ENCODE data around the gene NYNRIN. TPM values are rescaled to one million over a fixed set of nuclear protein-coding genes. Genes with fewer than 3 reads are reported as not detected.

NYNRIN gene
- total RNA-seq, 1 donor from 2014 or later = 39.6 TPM

DNA sequence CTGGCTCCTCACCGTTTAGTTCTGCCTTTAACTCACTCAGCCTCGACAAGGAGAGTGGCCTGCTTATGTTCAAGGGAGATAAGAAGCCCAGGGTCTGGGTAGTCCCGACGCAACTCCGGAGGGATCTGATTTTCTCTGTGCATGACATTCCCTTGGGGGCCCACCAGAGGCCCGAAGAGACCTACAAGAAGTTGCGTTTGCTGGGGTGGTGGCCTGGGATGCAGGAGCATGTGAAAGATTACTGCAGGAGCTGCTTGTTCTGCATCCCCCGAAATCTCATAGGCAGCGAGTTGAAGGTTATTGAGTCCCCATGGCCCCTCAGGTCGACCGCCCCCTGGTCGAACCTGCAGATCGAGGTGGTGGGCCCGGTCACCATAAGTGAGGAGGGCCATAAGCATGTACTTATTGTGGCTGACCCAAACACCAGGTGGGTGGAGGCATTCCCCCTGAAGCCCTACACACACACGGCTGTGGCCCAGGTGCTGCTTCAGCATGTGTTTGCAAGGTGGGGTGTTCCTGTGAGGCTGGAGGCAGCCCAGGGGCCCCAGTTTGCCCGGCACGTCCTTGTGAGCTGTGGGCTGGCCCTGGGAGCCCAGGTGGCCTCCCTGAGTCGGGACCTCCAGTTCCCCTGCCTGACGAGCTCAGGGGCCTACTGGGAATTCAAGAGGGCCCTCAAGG lies 17.6 kb downstream of the NYNRIN start:
- TF ChIP-seq, protein P1, sequence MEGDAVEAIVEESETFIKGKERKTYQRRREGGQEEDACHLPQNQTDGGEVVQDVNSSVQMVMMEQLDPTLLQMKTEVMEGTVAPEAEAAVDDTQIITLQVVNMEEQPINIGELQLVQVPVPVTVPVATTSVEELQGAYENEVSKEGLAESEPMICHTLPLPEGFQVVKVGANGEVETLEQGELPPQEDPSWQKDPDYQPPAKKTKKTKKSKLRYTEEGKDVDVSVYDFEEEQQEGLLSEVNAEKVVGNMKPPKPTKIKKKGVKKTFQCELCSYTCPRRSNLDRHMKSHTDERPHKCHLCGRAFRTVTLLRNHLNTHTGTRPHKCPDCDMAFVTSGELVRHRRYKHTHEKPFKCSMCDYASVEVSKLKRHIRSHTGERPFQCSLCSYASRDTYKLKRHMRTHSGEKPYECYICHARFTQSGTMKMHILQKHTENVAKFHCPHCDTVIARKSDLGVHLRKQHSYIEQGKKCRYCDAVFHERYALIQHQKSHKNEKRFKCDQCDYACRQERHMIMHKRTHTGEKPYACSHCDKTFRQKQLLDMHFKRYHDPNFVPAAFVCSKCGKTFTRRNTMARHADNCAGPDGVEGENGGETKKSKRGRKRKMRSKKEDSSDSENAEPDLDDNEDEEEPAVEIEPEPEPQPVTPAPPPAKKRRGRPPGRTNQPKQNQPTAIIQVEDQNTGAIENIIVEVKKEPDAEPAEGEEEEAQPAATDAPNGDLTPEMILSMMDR (IDR thresholded peaks at IDR 0.05) = no peak
- Mint-ChIP-seq H3K4me3 (ENCODE audit: unreplicated experiment) (no peak overlapping the region), H3K4me1 (ENCODE audit: unreplicated experiment) (no peaks in the 10 kb centered on the region), H3K27me3 (ENCODE audit: unreplicated experiment) (peaks cover 6% of the 10 kb centered on the region), H3K36me3 (ENCODE audit: unreplicated experiment) (peaks cover 22% of the 10 kb centered on the region), H3K27ac (ENCODE audit: unreplicated experiment) (no peak overlapping the region), H3K9me3 (ENCODE audit: unreplicated experiment) (no peaks in the 10 kb centered on the region)
- DNase-seq (ENCODE audit: extremely low spot score, unreplicated experiment) = no peak

DNA sequence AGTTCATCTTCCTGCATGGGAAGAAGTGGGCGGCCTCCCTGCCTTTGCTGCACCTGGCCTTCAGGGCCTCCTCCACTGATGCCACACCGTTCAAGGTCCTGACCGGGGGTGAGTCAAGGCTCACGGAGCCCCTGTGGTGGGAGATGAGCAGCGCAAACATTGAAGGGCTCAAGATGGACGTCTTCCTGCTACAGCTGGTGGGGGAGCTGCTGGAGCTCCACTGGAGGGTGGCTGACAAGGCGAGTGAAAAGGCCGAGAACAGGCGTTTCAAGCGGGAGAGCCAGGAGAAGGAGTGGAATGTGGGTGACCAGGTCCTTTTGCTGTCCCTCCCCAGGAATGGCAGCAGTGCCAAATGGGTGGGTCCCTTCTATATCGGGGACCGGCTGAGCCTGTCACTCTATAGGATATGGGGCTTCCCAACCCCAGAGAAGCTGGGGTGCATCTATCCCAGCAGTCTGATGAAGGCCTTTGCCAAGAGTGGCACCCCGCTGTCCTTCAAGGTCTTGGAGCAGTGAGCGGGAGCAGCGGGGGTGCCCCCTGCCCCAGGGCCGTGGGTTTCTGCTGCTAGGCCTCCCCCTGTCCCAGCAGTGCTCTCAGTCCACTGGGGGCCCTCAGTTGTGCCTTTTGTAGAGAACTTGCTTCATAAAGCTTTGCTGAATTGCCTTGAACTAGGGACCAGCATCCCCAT lies 18.3 kb downstream of the NYNRIN start:
- H3K4me3 Mint-ChIP-seq (ENCODE audit: unreplicated experiment) = no peak overlapping the region
- no peak for DNase-seq (ENCODE audit: extremely low spot score, unreplicated experiment)

DNA sequence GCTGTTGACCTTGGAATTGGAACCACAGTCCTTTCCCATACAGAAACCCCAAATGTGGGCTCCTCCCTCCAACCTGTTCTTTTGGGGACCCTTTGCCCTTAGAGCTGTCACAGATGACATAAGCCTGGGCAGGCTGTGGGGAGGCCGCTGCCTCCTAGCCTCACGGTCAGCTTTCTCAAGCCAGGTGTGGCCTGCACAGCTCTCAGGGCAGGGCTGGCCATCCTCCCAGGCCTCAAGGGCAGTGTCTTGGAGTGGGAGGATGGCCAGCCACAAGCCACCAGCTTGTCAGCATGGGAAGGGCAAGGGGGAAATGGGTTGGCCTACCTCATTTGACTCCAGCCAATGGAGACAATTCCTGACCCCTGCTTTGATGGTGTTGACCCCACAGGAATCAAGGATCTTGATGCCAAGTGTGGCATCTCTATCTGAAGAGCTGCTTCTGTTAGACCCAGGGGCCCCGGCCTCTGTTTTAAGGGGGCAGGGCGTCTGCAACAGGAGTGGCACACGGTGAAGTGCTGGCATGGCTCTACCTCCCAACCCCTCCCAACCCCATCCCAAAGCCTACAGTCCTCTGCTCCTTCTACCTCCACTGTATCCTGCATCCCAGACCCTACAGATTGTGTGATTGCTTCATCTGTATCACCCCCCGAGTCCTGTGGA lies 19.2 kb downstream of the NYNRIN start:
- H3K27me3 Mint-ChIP-seq (ENCODE audit: unreplicated experiment) = peaks cover 6% of the 10 kb centered on the region
- no peaks in the 10 kb centered on the region for H3K4me1 Mint-ChIP-seq (ENCODE audit: unreplicated experiment)
- H3K36me3 Mint-ChIP-seq (ENCODE audit: unreplicated experiment) = peaks cover 17% of the 10 kb centered on the region
- no peak overlapping the region for H3K27ac Mint-ChIP-seq (ENCODE audit: unreplicated experiment)
- TF ChIP-seq, protein P1 (IDR thresholded peaks at IDR 0.05) = no peak
- no peaks in the 10 kb centered on the region for H3K9me3 Mint-ChIP-seq (ENCODE audit: unreplicated experiment)
- H3K4me3 Mint-ChIP-seq (ENCODE audit: unreplicated experiment) = no peak overlapping the region
- no peak for DNase-seq (ENCODE audit: extremely low spot score, unreplicated experiment)

More for the DNA sequence above, 18.3 kb downstream of the NYNRIN start:
- no peaks in the 10 kb centered on the region for H3K4me1 Mint-ChIP-seq (ENCODE audit: unreplicated experiment)
- no peaks in the 10 kb centered on the region for H3K9me3 Mint-ChIP-seq (ENCODE audit: unreplicated experiment)
- peaks cover 6% of the 10 kb centered on the region for H3K27me3 Mint-ChIP-seq (ENCODE audit: unreplicated experiment)
- no peak overlapping the region for H3K27ac Mint-ChIP-seq (ENCODE audit: unreplicated experiment)
- peaks cover 22% of the 10 kb centered on the region for H3K36me3 Mint-ChIP-seq (ENCODE audit: unreplicated experiment)
- TF ChIP-seq, protein P1 (IDR thresholded peaks at IDR 0.05) = no peak

DNA sequence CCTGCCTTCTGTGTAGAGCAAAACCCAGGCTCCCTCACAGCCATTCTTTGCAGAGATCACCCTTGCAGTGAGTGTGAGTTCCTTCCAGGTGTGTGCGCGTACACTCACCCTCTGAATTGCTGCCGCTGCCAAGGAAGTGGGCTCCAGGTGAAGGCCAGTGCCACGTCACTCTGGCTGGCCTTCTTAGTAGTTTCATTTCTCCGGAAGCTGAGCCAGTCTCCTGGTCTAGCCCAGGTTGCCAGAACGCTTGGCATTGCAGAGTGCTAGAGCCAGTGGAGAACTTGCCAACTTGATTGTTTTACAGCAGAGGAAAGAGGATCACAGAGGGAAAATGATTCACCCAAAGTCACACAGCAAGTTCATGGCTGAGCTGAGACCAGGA lies 19.7 kb downstream of the NYNRIN start:
- DNase-seq (ENCODE audit: extremely low spot score, unreplicated experiment) = no peak
- Mint-ChIP-seq H3K36me3 (ENCODE audit: unreplicated experiment) (peaks cover 17% of the 10 kb centered on the region), H3K27ac (ENCODE audit: unreplicated experiment) (no peak overlapping the region), H3K4me3 (ENCODE audit: unreplicated experiment) (no peak overlapping the region), H3K4me1 (ENCODE audit: unreplicated experiment) (no peaks in the 10 kb centered on the region), H3K9me3 (ENCODE audit: unreplicated experiment) (no peaks in the 10 kb centered on the region), H3K27me3 (ENCODE audit: unreplicated experiment) (peaks cover 6% of the 10 kb centered on the region)
- TF ChIP-seq, protein P1 (IDR thresholded peaks at IDR 0.05) = no peak

DNA sequence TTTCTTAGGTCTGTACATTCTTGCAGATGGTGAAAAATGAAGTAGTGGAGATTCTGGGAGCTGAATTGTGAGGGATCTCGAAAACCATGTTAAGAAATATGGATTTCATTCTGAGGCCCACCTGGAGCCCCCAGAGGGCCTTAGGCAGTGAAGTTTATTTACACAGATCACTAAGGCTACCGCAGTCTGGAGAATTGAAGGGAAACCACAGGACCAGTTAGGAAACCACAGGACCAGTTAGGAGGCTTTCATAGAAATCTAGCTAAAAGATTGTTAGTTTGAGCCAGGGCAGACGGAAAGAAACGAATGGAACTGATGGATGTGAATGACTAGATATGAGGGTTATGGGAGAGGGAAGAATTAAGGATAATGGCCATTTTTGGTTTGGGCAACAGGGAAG lies 23.5 kb downstream of the NYNRIN start:
- TF ChIP-seq, protein P1 (IDR thresholded peaks at IDR 0.05) = no peak
- Mint-ChIP-seq H3K4me3 (ENCODE audit: unreplicated experiment) (no peak overlapping the region), H3K27ac (ENCODE audit: unreplicated experiment) (no peak overlapping the region), H3K9me3 (ENCODE audit: unreplicated experiment) (peaks cover 4% of the 10 kb centered on the region), H3K4me1 (ENCODE audit: unreplicated experiment) (peaks cover 16% of the 10 kb centered on the region), H3K27me3 (ENCODE audit: unreplicated experiment) (peaks cover 6% of the 10 kb centered on the region), H3K36me3 (ENCODE audit: unreplicated experiment) (no peaks in the 10 kb centered on the region)
- no peak for DNase-seq (ENCODE audit: extremely low spot score, unreplicated experiment)
